Cardiac muscle cell (in vitro differentiated cells and primary cell): ENCODE measurements around the gene ENG. TPM values are rescaled to one million over a fixed set of nuclear protein-coding genes. Genes with fewer than 3 reads are reported as not detected.
"Not testable (repeated sequence)": the region's sequence is repeated elsewhere in the genome, so short reads cannot be mapped to it uniquely, and the experiment has no call there.

Experiments used
- DNase-seq, 2 donors: peaks; one replicate each; pipeline versions ENCODE4 v3.0.0 to v3.0.0-alpha.2; 2010 to 2017; ENCODE audit warnings: low read depth in 1 of 2, low spot score in 1 of 2
- H3K27ac ChIP-seq: fragments of 200-600 bp; sonication (generic); 2 replicates; pipeline ENCODE4 v1.5.1; 2016
- H3K27me3 ChIP-seq: fragments of 200-600 bp; sonication (generic); 2 replicates; pipeline ENCODE4 v1.6.0; 2016; ENCODE audit warnings: control low read depth
- H3K36me3 ChIP-seq: fragments of 200-600 bp; sonication (generic); 2 replicates; pipeline ENCODE4 v1.5.1; 2016; ENCODE audit warnings: control low read depth
- H3K4me1 ChIP-seq: fragments of 200-600 bp; sonication (generic); 2 replicates; pipeline ENCODE4 v1.8.1; 2017; ENCODE audit warnings: low read depth, mild to moderate bottlenecking, mixed run types
- H3K4me3 ChIP-seq: fragments of 200-600 bp; sonication (generic); 2 replicates; pipeline ENCODE4 v1.5.1; 2016; ENCODE audit warnings: mild to moderate bottlenecking
- H3K9me3 ChIP-seq: fragments of 200-600 bp; sonication (generic); 2 replicates; pipeline ENCODE4 v1.5.1; 2017; ENCODE audit warnings: low read depth, mild to moderate bottlenecking, control low read depth
- CTCF ChIP-seq: IDR thresholded peaks from 2 replicates; pipeline ENCODE4 v1.5.1; 2012; ENCODE audit warnings: low read depth, mild to moderate bottlenecking, low read length
- polyA plus RNA-seq: library from polyadenylated mRNA; unstranded; fragments of >200 nt; fragmentation: Nextera tagmentation; extraction: Ambion mirVana; gene quantifications from 2 replicates; pipeline ENCODE4 v1.2.1, GENCODE V29; 2016
- total RNA-seq: library from RNA; depleted of rRNA; stranded (reverse); fragments of >200 nt; gene quantifications from 2 replicates; pipeline ENCODE4 v1.2.3, GENCODE V29; 2016

ENG gene
- total and polyA plus RNA-seq, 2 experiments from 2014 or later: 12.6 to 15.8 TPM

GRCh38 chr9:127870887-127871286 lies 16.4 kb upstream of the ENG start:
- peaks cover 9% of the 10 kb centered on the region for H3K4me1 ChIP-seq
- DNase-seq: no peak
- no peak overlapping the region for H3K27ac ChIP-seq
- H3K27me3 ChIP-seq: no peaks in the 10 kb centered on the region
- peaks cover 7% of the 10 kb centered on the region for H3K36me3 ChIP-seq
- TF ChIP-seq CTCF: no peak
- no peak overlapping the region for H3K4me3 ChIP-seq
- H3K9me3 ChIP-seq: no peaks in the 10 kb centered on the region

DNA sequence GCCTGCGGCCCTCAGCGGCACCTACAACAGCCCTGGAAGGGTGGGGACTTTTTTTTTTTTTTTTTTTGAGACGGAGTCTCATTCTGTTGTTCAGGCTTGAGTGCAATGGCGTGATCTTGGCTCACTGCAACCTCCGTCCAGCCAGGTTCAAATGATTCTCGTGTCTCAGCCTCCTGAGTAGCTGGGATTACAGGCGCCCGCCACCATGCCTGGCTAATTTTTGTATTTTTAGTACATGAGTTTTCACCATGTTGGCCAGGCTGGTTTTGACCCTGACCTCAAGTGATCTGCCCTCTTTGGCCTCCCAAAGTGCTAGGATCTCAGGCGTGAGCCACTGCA lies 15.7 kb upstream of the ENG start:
- not testable (repeated sequence) for H3K36me3 ChIP-seq, H3K27me3 ChIP-seq, H3K9me3 ChIP-seq, H3K4me3 ChIP-seq, H3K4me1 ChIP-seq, DNase-seq, H3K27ac ChIP-seq

GRCh38 chr9:127869310-127870152 lies 15.1 kb upstream of the ENG start:
- peaks cover 7% of the 10 kb centered on the region for H3K36me3 ChIP-seq
- TF ChIP-seq CTCF: peak; percentile 91
- H3K27ac ChIP-seq: peak overlapping the region; percentile 17
- H3K9me3 ChIP-seq: no peaks in the 10 kb centered on the region
- H3K4me1 ChIP-seq: no peaks in the 10 kb centered on the region
- peak; percentile 88 for DNase-seq
- H3K4me3 ChIP-seq: no peak overlapping the region
- H3K27me3 ChIP-seq: no peaks in the 10 kb centered on the region

GRCh38 chr9:127868278-127868902 lies 13.9 kb upstream of the ENG start:
- Histone ChIP-seq H3K36me3 (peaks cover 7% of the 10 kb centered on the region), H3K27ac (peak overlapping the region; percentile 23), H3K9me3 (no peaks in the 10 kb centered on the region), H3K4me1 (no peaks in the 10 kb centered on the region), H3K27me3 (no peaks in the 10 kb centered on the region), H3K4me3 (no peak overlapping the region)
- no peak for DNase-seq
- no peak for TF ChIP-seq CTCF

GRCh38 chr9:127867356-127868277 lies 13.2 kb upstream of the ENG start:
- H3K4me3 ChIP-seq: no peak overlapping the region
- peaks cover 7% of the 10 kb centered on the region for H3K4me1 ChIP-seq
- no peak for TF ChIP-seq CTCF
- no peaks in the 10 kb centered on the region for H3K9me3 ChIP-seq
- peaks cover 7% of the 10 kb centered on the region for H3K36me3 ChIP-seq
- no peak for DNase-seq
- H3K27me3 ChIP-seq: no peaks in the 10 kb centered on the region
- peak overlapping the region; percentile 23 for H3K27ac ChIP-seq
